Parathyroid adenoma (tissue), 2 donors: ENCODE data around the gene RHCG.

Source experiments
- H2AFZ ChIP-seq: fragments of 300-600 bp; sonication (generic); one replicate; pipeline ENCODE4 v1.7.0; 2017; ENCODE audit warnings: antibody characterized with exemption, mild to moderate bottlenecking
- H3K27ac ChIP-seq: fragments of 300-600 bp; sonication (generic); one replicate; pipeline ENCODE4 v1.7.0; 2017
- H3K27me3 ChIP-seq: fragments of 300-600 bp; sonication (generic); one replicate; pipeline ENCODE4 v1.7.0; 2017; ENCODE audit warnings: low read length; ENCODE audit not compliant: control insufficient read depth, insufficient read depth
- H3K36me3 ChIP-seq: fragments of 300-600 bp; sonication (generic); one replicate; pipeline ENCODE4 v1.7.0; 2017; ENCODE audit warnings: low read length; ENCODE audit not compliant: control insufficient read depth, insufficient read depth
- H3K4me1 ChIP-seq: fragments of 300-600 bp; sonication (generic); one replicate; pipeline ENCODE4 v1.7.0; 2017; ENCODE audit warnings: control low read depth
- H3K4me2 ChIP-seq: fragments of 300-600 bp; sonication (generic); one replicate; pipeline ENCODE4 v1.7.0; 2017; ENCODE audit warnings: low read length
- H3K4me3 ChIP-seq: fragments of 300-600 bp; sonication (generic); one replicate; pipeline ENCODE4 v1.7.0; 2017; ENCODE audit warnings: low read depth, low read length
- H3K79me2 ChIP-seq: fragments of 300-600 bp; sonication (generic); one replicate; pipeline ENCODE4 v1.7.0; 2017; ENCODE audit warnings: control low read depth
- H3K9ac ChIP-seq: fragments of 300-600 bp; sonication (generic); one replicate; pipeline ENCODE4 v1.7.0; 2017; ENCODE audit warnings: mild to moderate bottlenecking
- H3K9me3 ChIP-seq: fragments of 300-600 bp; sonication (generic); one replicate; pipeline ENCODE4 v1.7.0; 2017; ENCODE audit warnings: low read length; ENCODE audit not compliant: control insufficient read depth
- CTCF ChIP-seq: fragments of 300-600 bp; sonication (generic); IDR thresholded peaks from one replicate; pipeline ENCODE4 v1.7.0; 2017; ENCODE audit warnings: antibody characterized with exemption, mild to moderate bottlenecking
- donor health status: primary hyperparathyroidism.

RHCG gene

GRCh38 chr15:89506026-89506686 is 9.8 kb upstream of the RHCG start:
- no peak overlapping the region for H3K9ac ChIP-seq
- no peak for TF ChIP-seq CTCF
- H3K27ac ChIP-seq, result no peak overlapping the region
- H3K9me3 ChIP-seq, result no peaks in the 10 kb centered on the region
- H3K27me3 ChIP-seq, result no peaks in the 10 kb centered on the region
- no peak overlapping the region for H2AFZ ChIP-seq
- H3K4me1 ChIP-seq, result no peaks in the 10 kb centered on the region
- H3K4me2 ChIP-seq, result no peak overlapping the region
- H3K4me3 ChIP-seq, result no peak overlapping the region
- no peaks in the 10 kb centered on the region for H3K79me2 ChIP-seq
- H3K36me3 ChIP-seq, result no peaks in the 10 kb centered on the region

- no peak overlapping the region for H3K4me3 ChIP-seq
- no peak overlapping the region for H3K4me2 ChIP-seq
- H3K27ac ChIP-seq, result no peak overlapping the region
- H3K9me3 ChIP-seq, result no peaks in the 10 kb centered on the region
- H3K4me1 ChIP-seq, result no peaks in the 10 kb centered on the region
- no peaks in the 10 kb centered on the region for H3K79me2 ChIP-seq
- no peak for TF ChIP-seq CTCF
- no peaks in the 10 kb centered on the region for H3K27me3 ChIP-seq
- H3K9ac ChIP-seq, result no peak overlapping the region
- no peak overlapping the region for H2AFZ ChIP-seq
- H3K36me3 ChIP-seq, result no peaks in the 10 kb centered on the region
Measured at GRCh38 chr15:89504166-89504565, 7.8 kb upstream of the RHCG start.

GRCh38 chr15:89502867-89503595 is 6.6 kb upstream of the RHCG start:
- Histone ChIP-seq H3K27me3 (no peaks in the 10 kb centered on the region), H3K79me2 (no peaks in the 10 kb centered on the region), H3K9ac (no peak overlapping the region), H3K9me3 (no peaks in the 10 kb centered on the region), H3K36me3 (no peaks in the 10 kb centered on the region), H3K4me3 (no peak overlapping the region), H3K4me1 (no peaks in the 10 kb centered on the region), H3K4me2 (no peak overlapping the region), H2AFZ (no peak overlapping the region), H3K27ac (no peak overlapping the region)
- TF ChIP-seq CTCF, result no peak

- Histone ChIP-seq H3K27me3 (no peaks in the 10 kb centered on the region), H3K9ac (no peak overlapping the region), H3K4me3 (no peak overlapping the region), H2AFZ (no peak overlapping the region), H3K36me3 (no peaks in the 10 kb centered on the region), H3K9me3 (no peaks in the 10 kb centered on the region), H3K79me2 (no peaks in the 10 kb centered on the region), H3K27ac (no peak overlapping the region), H3K4me2 (no peak overlapping the region), H3K4me1 (no peaks in the 10 kb centered on the region)
- no peak for TF ChIP-seq CTCF
Measured at GRCh38 chr15:89501646-89502045, 5.3 kb upstream of the RHCG start.
